ENCODE measurements around the gene BRI3. TPM values are rescaled to one million over a fixed set of nuclear protein-coding genes. Genes with fewer than 3 reads are reported as not detected.

Gene BRI3
- total RNA-seq, 4 donors from 2014 or later, result 34.2 to 54.2 (median 46.3) TPM

DNA sequence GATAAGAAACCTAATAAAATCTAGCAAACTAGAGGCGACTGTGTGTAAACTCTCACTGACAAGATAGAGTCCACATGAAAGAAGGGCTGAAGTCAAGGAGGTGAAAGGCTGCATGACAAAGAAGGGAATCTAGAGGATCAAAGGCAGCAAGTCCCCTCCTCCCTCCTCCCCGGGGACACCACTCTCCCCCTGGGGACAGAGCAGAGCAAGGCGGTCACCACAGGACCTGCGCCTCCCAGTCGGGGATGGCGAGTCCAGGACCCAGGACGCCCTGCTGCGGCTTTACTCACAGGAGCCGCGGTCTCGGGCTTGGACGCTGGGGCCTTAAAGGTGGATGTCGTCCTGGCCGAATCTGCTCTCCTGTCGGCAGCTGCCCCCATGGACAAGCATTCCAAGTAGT, 22.4 kb downstream of the BRI3 start:
- no peak overlapping the region for H3K4me3 ChIP-seq (ENCODE audit: low read depth, poor library complexity, severe bottlenecking)
- TF ChIP-seq POLR2A (IDR thresholded peaks at IDR 0.05), result no peak
- TF ChIP-seq, protein P1, sequence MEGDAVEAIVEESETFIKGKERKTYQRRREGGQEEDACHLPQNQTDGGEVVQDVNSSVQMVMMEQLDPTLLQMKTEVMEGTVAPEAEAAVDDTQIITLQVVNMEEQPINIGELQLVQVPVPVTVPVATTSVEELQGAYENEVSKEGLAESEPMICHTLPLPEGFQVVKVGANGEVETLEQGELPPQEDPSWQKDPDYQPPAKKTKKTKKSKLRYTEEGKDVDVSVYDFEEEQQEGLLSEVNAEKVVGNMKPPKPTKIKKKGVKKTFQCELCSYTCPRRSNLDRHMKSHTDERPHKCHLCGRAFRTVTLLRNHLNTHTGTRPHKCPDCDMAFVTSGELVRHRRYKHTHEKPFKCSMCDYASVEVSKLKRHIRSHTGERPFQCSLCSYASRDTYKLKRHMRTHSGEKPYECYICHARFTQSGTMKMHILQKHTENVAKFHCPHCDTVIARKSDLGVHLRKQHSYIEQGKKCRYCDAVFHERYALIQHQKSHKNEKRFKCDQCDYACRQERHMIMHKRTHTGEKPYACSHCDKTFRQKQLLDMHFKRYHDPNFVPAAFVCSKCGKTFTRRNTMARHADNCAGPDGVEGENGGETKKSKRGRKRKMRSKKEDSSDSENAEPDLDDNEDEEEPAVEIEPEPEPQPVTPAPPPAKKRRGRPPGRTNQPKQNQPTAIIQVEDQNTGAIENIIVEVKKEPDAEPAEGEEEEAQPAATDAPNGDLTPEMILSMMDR (IDR thresholded peaks at IDR 0.05), result no peak
- no peak for DNase-seq (ENCODE audit: low spot score in 2 of 2)
- 71 to 84% methylated on average over 15 of the region's 15 CpGs for WGBS, 2 donors
- intact Hi-C loops (cut with DNase I; ENCODE audit: low total_unique reads), result no loop called here

DNA sequence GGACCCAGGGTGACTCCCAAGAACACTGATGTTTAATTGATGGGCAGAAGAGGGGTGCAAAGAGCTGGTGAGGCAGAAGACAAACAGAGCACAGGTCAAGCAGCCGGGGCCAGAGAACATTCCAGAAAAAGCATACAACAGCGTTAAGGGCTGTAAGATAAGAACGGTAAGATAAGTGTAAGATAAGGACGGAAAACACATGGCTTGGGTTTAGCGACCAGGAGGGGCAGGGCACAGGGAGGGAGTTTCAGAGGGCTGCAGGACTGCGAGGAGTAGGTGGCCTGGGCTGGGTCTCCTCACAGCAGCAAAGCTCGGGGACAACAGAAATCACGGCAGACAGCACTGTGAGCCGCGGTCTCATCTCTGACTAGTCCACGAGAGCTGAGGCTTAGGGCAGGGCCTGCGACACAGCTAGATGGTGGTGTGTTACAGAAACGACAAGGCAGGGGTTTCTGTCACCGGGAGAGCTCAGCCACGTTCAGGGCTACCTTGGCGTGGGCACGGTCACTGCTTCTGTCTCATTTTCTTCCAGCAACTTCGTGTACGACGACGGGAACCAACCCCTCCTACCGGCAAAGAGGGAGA, 24.6 kb downstream of the BRI3 start:
- WGBS, 2 donors, result 84 to 85% methylated on average over 22 of the region's 22 CpGs
- TF ChIP-seq, protein P1 (IDR thresholded peaks at IDR 0.05), result no peak
- no peak for TF ChIP-seq POLR2A (IDR thresholded peaks at IDR 0.05)
- no peak overlapping the region for H3K4me3 ChIP-seq (ENCODE audit: low read depth, poor library complexity, severe bottlenecking)
- intact Hi-C loops (cut with DNase I; ENCODE audit: low total_unique reads), result no loop called here
- no peak for DNase-seq (ENCODE audit: low spot score in 2 of 2)

DNA sequence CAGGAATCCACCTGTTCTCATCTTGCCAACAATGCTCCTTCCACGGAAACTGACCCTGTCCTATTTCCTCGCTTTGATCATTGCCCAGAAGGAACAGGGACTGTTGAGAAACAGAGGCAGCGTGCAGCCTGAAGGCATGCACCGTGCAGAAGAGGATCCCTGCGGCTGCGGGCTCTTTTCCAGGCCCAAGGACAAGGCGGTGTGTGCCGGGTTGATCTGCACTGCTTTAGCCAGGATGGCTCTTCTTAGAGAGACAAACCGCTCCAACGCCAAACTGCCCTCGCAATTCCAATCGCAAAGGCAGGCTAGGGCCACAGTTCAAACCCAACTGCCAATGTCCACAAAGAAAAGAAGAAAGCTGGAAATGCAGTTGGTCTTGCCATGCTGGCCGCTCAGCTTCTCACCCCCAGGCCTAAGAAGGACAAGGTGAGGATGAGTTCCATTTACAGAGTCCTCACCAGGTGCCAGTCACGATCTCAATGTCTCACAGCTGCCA, 26.5 kb downstream of the BRI3 start:
- intact Hi-C loops (cut with DNase I; ENCODE audit: low total_unique reads), result no loop called here
- TF ChIP-seq, protein P1 (IDR thresholded peaks at IDR 0.05), result no peak
- TF ChIP-seq POLR2A (IDR thresholded peaks at IDR 0.05), result no peak
- H3K4me3 ChIP-seq (ENCODE audit: low read depth, poor library complexity, severe bottlenecking), result no peak overlapping the region
- WGBS, 2 donors, result 92 to 95% methylated on average over 14 of the region's 14 CpGs
- no peak for DNase-seq (ENCODE audit: low spot score in 2 of 2)

DNA sequence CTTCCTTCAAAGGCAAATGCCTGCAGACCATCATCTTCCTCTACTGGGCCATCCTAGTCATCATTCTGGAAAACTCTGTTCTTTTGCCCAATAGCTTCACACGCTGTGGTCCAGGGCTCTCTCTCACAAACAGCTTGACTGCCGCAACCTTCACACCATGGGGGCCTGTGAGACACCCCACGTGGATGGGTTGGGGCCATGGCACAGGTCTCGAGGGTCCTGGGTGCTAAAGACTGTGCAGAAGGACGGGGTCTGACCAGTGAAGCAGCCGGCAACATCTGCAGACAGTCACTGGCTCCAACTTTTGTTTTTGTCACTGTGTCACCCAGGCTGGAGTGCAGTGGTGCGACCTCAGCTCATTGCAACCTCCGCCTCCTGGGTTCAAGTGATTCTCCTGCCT, 28.1 kb downstream of the BRI3 start:
- TF ChIP-seq POLR2A (IDR thresholded peaks at IDR 0.05), result no peak
- TF ChIP-seq, protein P1 (IDR thresholded peaks at IDR 0.05), result no peak
- intact Hi-C loops (cut with DNase I; ENCODE audit: low total_unique reads), result no loop called here
- no peak overlapping the region for H3K4me3 ChIP-seq (ENCODE audit: low read depth, poor library complexity, severe bottlenecking)
- 94 to 100% methylated on average over 8 of the region's 8 CpGs for WGBS, 2 donors
- DNase-seq (ENCODE audit: low spot score in 2 of 2), result no peak

DNA sequence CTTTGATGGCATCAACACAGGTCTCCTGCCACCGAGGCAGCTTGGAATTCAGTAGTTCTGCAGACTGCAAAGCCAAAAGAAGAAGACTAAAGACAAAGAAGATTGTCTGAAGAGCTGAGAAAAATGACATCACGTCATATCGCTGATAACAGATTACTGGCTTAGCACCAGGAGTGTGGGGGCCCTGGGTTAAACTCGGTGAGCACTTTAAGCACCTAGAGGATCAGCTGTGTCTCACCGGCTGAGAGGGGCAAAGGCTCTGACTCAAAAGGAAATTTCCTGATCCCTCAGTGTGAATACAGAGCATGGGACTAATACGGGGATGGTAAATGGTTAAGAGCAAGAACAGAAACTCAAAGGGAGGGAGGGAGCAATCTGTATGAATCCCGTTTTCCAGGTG, 30.7 kb downstream of the BRI3 start:
- H3K4me3 ChIP-seq (ENCODE audit: low read depth, poor library complexity, severe bottlenecking), result no peak overlapping the region
- WGBS, 2 donors, result 80 to 88% methylated on average over 7 of the region's 7 CpGs
- no peak for TF ChIP-seq POLR2A (IDR thresholded peaks at IDR 0.05)
- TF ChIP-seq, protein P1 (IDR thresholded peaks at IDR 0.05), result no peak
- intact Hi-C loops (cut with DNase I; ENCODE audit: low total_unique reads), result no loop called here
- no peak for DNase-seq (ENCODE audit: low spot score in 2 of 2)

DNA sequence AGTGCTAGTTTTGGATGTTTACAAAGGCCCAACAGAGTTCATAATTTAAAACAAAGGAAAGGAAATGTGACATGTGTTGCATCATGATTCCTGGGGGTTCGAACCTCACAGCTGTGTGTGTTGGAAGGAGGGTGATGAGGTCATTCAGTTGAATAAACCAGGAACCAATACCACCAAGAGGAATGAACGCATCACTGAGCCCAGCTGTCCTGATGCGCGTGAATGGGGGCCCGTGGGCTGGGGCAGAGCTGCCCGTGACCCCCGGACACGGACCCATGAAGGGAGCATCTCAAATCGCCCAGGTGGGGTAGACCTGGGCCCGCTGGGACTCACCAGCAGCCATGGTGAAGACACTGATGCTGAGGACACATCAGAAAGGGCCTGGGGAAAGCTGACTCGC, 33.0 kb downstream of the BRI3 start:
- TF ChIP-seq, protein P1 (IDR thresholded peaks at IDR 0.05), result no peak
- no peak for TF ChIP-seq POLR2A (IDR thresholded peaks at IDR 0.05)
- H3K4me3 ChIP-seq (ENCODE audit: low read depth, poor library complexity, severe bottlenecking), result no peak overlapping the region
- WGBS, 2 donors, result 89 to 91% methylated on average over 11 of the region's 11 CpGs
- intact Hi-C loops (cut with DNase I; ENCODE audit: low total_unique reads), result no loop called here
- DNase-seq (ENCODE audit: low spot score in 2 of 2), result no peak

Measured in lower leg skin (tissue), 4 donors.